ENCODE measurements around the gene RFNG.

RFNG gene

DNA sequence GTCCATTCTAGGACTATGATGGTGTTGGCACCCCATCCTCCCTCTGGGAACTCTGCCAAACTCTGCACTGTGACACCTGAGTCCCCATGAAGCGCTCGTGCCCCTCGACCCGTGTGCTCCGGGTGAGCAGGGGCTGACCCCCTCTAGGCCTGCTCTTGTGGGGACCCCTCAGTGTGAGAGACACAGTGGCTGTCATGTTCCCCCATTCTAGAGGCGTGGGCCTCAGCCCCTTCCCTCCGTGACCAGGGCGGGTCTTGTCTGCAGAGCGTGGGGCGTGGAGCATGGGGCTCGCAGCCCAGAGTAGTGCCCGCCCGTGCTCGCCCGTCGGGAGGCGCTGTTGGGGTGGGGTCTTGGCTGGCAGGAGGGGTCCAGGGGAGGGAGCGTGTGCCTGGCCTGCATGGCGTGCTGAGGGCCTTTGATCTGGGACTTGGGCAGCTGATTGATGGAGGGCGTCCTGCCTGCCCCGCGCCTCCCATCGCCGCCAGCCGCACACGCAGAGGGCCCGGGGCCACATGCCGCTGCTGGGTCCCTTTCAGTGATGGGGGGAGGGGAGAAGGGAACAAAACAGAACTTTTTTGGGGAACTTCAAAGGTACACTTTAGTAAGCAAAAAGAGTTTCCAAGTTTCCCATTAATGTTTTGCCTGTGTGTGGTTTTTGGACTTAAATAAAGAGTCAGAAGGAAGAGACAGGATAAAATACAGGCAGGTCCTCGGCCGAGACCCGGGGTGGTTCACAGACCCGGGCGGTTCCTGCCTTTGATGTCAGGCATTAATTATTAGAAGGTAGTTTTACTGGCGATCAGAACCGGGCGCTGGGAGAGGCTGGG is 51.4 kb downstream of the RFNG start:
- H3F3A ChIP-seq (ENCODE audit: control insufficient read depth, insufficient read depth) = no peaks in the 10 kb centered on the region
- TF ChIP-seq EZH2phosphoT487 (IDR thresholded peaks at IDR 0.05; ENCODE audit: borderline replicate concordance, low read length) = no peak
- TF ChIP-seq, protein P1, sequence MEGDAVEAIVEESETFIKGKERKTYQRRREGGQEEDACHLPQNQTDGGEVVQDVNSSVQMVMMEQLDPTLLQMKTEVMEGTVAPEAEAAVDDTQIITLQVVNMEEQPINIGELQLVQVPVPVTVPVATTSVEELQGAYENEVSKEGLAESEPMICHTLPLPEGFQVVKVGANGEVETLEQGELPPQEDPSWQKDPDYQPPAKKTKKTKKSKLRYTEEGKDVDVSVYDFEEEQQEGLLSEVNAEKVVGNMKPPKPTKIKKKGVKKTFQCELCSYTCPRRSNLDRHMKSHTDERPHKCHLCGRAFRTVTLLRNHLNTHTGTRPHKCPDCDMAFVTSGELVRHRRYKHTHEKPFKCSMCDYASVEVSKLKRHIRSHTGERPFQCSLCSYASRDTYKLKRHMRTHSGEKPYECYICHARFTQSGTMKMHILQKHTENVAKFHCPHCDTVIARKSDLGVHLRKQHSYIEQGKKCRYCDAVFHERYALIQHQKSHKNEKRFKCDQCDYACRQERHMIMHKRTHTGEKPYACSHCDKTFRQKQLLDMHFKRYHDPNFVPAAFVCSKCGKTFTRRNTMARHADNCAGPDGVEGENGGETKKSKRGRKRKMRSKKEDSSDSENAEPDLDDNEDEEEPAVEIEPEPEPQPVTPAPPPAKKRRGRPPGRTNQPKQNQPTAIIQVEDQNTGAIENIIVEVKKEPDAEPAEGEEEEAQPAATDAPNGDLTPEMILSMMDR (IDR thresholded peaks at IDR 0.05; ENCODE audit: low read depth, low read length, poor library complexity, severe bottlenecking) = no peak
- H3K79me2 ChIP-seq (ENCODE audit: control insufficient read depth, low read length) = no peaks in the 10 kb centered on the region
- H3K27ac ChIP-seq (ENCODE audit: low read depth, low read length) = no peak overlapping the region
- no peaks in the 10 kb centered on the region for H4K20me1 ChIP-seq (ENCODE audit: control insufficient read depth, insufficient read depth, low read depth, low read length)
- no peaks in the 10 kb centered on the region for H3K9me2 ChIP-seq (replicated peaks; ENCODE audit: control insufficient read depth, low read length)
- H3K36me3 ChIP-seq (ENCODE audit: control insufficient read depth, low read length) = no peaks in the 10 kb centered on the region
- H3K27me3 ChIP-seq (ENCODE audit: control insufficient read depth, low read length) = no peaks in the 10 kb centered on the region
- no peak overlapping the region for H3K4me3 ChIP-seq (ENCODE audit: low read length)
- no peaks in the 10 kb centered on the region for H3K4me1 ChIP-seq (ENCODE audit: control insufficient read depth, low read length)
- H3K4me2 ChIP-seq (ENCODE audit: low read length) = no peak overlapping the region
- H3K9me3 ChIP-seq (ENCODE audit: control insufficient read depth, insufficient read depth, low read length) = no peaks in the 10 kb centered on the region

DNA sequence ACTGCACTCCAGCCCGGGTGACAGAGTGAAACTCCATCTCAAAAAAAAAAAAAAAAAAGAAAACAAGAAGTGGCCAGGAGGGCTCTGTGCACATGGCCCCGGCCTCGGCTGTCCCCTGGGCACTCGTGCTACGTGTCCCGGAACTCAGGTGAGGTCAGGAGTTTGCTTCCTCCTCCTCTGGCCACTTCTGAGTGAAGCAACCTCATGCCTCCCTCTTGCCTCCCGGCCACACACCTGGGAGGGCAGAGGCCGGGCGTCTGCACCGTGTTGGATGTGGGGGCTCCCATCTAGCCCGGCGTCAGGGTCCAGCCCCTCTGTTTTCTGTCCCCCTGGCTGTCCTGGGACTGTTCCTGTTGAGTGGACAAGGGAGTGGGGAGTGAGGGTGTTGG is 52.0 kb downstream of the RFNG start:
- no peaks in the 10 kb centered on the region for H3F3A ChIP-seq (ENCODE audit: control insufficient read depth, insufficient read depth)
- no peak overlapping the region for H3K4me3 ChIP-seq (ENCODE audit: low read length)
- no peak overlapping the region for H3K27ac ChIP-seq (ENCODE audit: low read depth, low read length)
- no peaks in the 10 kb centered on the region for H3K36me3 ChIP-seq (ENCODE audit: control insufficient read depth, low read length)
- H3K9me2 ChIP-seq (replicated peaks; ENCODE audit: control insufficient read depth, low read length) = no peaks in the 10 kb centered on the region
- H3K4me2 ChIP-seq (ENCODE audit: low read length) = no peak overlapping the region
- no peaks in the 10 kb centered on the region for H4K20me1 ChIP-seq (ENCODE audit: control insufficient read depth, insufficient read depth, low read depth, low read length)
- no peaks in the 10 kb centered on the region for H3K27me3 ChIP-seq (ENCODE audit: control insufficient read depth, low read length)
- TF ChIP-seq, protein P1 (IDR thresholded peaks at IDR 0.05; ENCODE audit: low read depth, low read length, poor library complexity, severe bottlenecking) = no peak
- no peaks in the 10 kb centered on the region for H3K4me1 ChIP-seq (ENCODE audit: control insufficient read depth, low read length)
- H3K79me2 ChIP-seq (ENCODE audit: control insufficient read depth, low read length) = no peaks in the 10 kb centered on the region
- no peaks in the 10 kb centered on the region for H3K9me3 ChIP-seq (ENCODE audit: control insufficient read depth, insufficient read depth, low read length)

DNA sequence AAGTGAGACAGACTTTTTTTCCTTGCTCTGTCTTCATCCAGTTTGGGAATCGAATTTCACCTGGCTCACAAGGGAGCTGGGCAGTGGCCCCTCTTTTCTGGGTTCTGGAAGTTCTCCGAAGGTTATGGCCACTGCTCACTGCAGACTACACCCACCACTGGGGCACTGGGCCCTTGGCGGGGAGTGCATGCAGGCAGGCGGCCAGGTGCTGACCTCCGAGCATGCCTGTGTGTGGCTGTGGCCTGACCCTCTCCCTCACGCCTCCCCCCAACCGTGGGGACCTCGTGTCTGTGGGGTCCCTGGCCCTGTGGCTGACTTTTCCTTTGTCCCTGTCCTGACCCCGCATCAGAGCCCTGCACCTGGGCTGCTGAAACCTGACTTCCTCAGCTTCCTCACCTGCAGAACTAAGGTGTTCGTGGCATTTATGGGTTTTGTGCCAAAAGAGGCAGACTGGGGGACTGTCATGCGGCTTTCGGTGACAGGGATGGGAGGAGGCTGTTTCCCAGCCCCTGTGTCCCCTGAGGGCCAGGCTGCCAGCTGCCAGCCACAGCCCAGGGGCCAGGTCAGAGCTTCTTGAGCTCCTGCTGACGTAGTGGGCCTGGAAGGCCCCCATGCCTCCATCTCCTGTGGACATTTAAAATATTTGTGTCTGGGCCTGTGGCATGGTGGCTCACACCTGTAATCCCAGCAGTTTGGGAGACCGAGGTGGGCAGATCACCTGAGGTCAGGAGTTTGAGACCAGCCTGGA is 52.7 kb downstream of the RFNG start:
- Histone ChIP-seq H3K79me2 (ENCODE audit: control insufficient read depth, low read length) (no peaks in the 10 kb centered on the region), H3K27ac (ENCODE audit: low read depth, low read length) (no peak overlapping the region), H3K9me3 (ENCODE audit: control insufficient read depth, insufficient read depth, low read length) (no peaks in the 10 kb centered on the region), H3K36me3 (ENCODE audit: control insufficient read depth, low read length) (no peaks in the 10 kb centered on the region), H3K4me1 (ENCODE audit: control insufficient read depth, low read length) (no peaks in the 10 kb centered on the region), H3K9me2 (replicated peaks; ENCODE audit: control insufficient read depth, low read length) (no peaks in the 10 kb centered on the region), H4K20me1 (ENCODE audit: control insufficient read depth, insufficient read depth, low read depth, low read length) (no peaks in the 10 kb centered on the region), H3K27me3 (ENCODE audit: control insufficient read depth, low read length) (no peaks in the 10 kb centered on the region), H3K4me3 (ENCODE audit: low read length) (no peak overlapping the region), H3K4me2 (ENCODE audit: low read length) (no peak overlapping the region), H3F3A (ENCODE audit: control insufficient read depth, insufficient read depth) (no peaks in the 10 kb centered on the region)
- TF ChIP-seq, protein P1 (IDR thresholded peaks at IDR 0.05; ENCODE audit: low read depth, low read length, poor library complexity, severe bottlenecking) = no peak
- no peak for TF ChIP-seq EZH2phosphoT487 (IDR thresholded peaks at IDR 0.05; ENCODE audit: borderline replicate concordance, low read length)
